GM23248 (cell line): ENCODE results near the gene SLMAP.
"Not testable (repeated sequence)": the region's sequence is repeated elsewhere in the genome, so short reads cannot be mapped to it uniquely, and the experiment has no call there.

Source experiments
- EZH2 ChIP-seq: fragments of 200-600 bp; sonication (generic); IDR thresholded peaks from 2 replicates; pipeline ENCODE4 v1.6.1; 2018; ENCODE audit warnings: antibody characterized with exemption, mild to moderate bottlenecking; ENCODE audit not compliant: insufficient read depth, poor library complexity, severe bottlenecking
- EZH2phosphoT487 ChIP-seq: fragments of 200-600 bp; sonication (generic); IDR thresholded peaks from 2 replicates; pipeline ENCODE4 v1.6.1; 2018; ENCODE audit warnings: antibody characterized with exemption, moderate library complexity, mild to moderate bottlenecking, low read depth; ENCODE audit not compliant: insufficient read depth

GRCh38 chr3:57806195-57806594 is 50.1 kb downstream of the SLMAP start:
- TF ChIP-seq EZH2, EZH2phosphoT487: not testable (repeated sequence)
